GM23248 (cell line): ENCODE measurements around the gene RPTN. TPM values are rescaled to one million over a fixed set of nuclear protein-coding genes. Genes with fewer than 3 reads are reported as not detected.
A peak's percentile ranks its signal among the peaks of the same experiment; 100 is the strongest.

ENCODE experiments used
- DNase-seq: peaks from one replicate; pipeline ENCODE4 v3.0.0-alpha.2; 2015
- H2AFZ ChIP-seq: fragments of 200-600 bp; sonication (generic); 2 replicates; pipeline ENCODE4 v1.6.1; 2016; ENCODE audit warnings: antibody characterized with exemption
- H3F3A ChIP-seq: fragments of 200-600 bp; sonication (generic); 2 replicates; pipeline ENCODE4 v1.6.1; 2016; ENCODE audit warnings: mild to moderate bottlenecking, antibody characterized with exemption, mixed run types; ENCODE audit not compliant: insufficient read depth
- H3K27ac ChIP-seq: fragments of 200-600 bp; sonication (generic); 2 replicates; pipeline ENCODE4 v1.5.1; 2016; ENCODE audit warnings: mild to moderate bottlenecking
- H3K27me3 ChIP-seq: fragments of 200-600 bp; sonication (generic); replicated peaks from 2 replicates; pipeline ENCODE4 v1.6.1; 2016; ENCODE audit warnings: mild to moderate bottlenecking; ENCODE audit not compliant: insufficient read depth
- H3K36me3 ChIP-seq: fragments of 200-600 bp; sonication (generic); 2 replicates; pipeline ENCODE4 v1.6.1; 2016; ENCODE audit warnings: low read depth, mild to moderate bottlenecking
- H3K4me1 ChIP-seq: fragments of 200-600 bp; sonication (generic); 2 replicates; pipeline ENCODE4 v1.6.1; 2016; ENCODE audit warnings: mild to moderate bottlenecking; ENCODE audit not compliant: insufficient read depth
- H3K4me2 ChIP-seq: fragments of 200-600 bp; sonication (generic); one replicate; pipeline ENCODE4 v1.6.1; 2016; ENCODE audit warnings: mild to moderate bottlenecking; ENCODE audit not compliant: unreplicated experiment
- H3K4me3 ChIP-seq: fragments of 200-600 bp; sonication (generic); 2 replicates; pipeline ENCODE4 v1.5.1; 2016; ENCODE audit warnings: mild to moderate bottlenecking
- H3K79me2 ChIP-seq: fragments of 200-600 bp; sonication (generic); 2 replicates; pipeline ENCODE4 v1.6.1; 2016; ENCODE audit warnings: mild to moderate bottlenecking; ENCODE audit not compliant: insufficient read depth
- H3K9ac ChIP-seq: fragments of 200-600 bp; sonication (generic); 2 replicates; pipeline ENCODE4 v1.6.1; 2016; ENCODE audit warnings: mild to moderate bottlenecking
- H3K9me2 ChIP-seq: fragments of 200-600 bp; sonication (generic); 2 replicates; pipeline ENCODE4 v1.6.1; 2016; ENCODE audit warnings: mixed run types, mild to moderate bottlenecking, moderate library complexity; ENCODE audit not compliant: insufficient read depth
- H3K9me3 ChIP-seq: fragments of 200-600 bp; sonication (generic); one replicate; pipeline ENCODE4 v1.6.1; 2017; ENCODE audit warnings: low read depth
- H4K20me1 ChIP-seq: fragments of 200-600 bp; sonication (generic); 2 replicates; pipeline ENCODE4 v1.6.0; 2016; ENCODE audit not compliant: insufficient read depth
- EZH2 ChIP-seq: fragments of 200-600 bp; sonication (generic); IDR thresholded peaks from 2 replicates; pipeline ENCODE4 v1.6.1; 2018; ENCODE audit warnings: antibody characterized with exemption, mild to moderate bottlenecking; ENCODE audit not compliant: insufficient read depth, poor library complexity, severe bottlenecking
- EZH2phosphoT487 ChIP-seq: fragments of 200-600 bp; sonication (generic); IDR thresholded peaks from 2 replicates; pipeline ENCODE4 v1.6.1; 2018; ENCODE audit warnings: antibody characterized with exemption, moderate library complexity, mild to moderate bottlenecking, low read depth; ENCODE audit not compliant: insufficient read depth
- WGBS, 2 experiments: methylation state at CpG; one replicate each; pipeline ENCODE4 v1.1.6; 2015 to 2017; ENCODE audit warnings: low lambda C conversion rate in 2 of 2, low coverage in 1 of 2; ENCODE audit errors: missing lambda C conversion rate in 2 of 2; 5-methylcytosine and 5-hydroxymethylcytosine counted together
- in situ Hi-C: fragments of 300-500 bp; cut with MboI; formaldehyde crosslinking; loops from 2 replicates; pipeline ENCODE4 v1.15.0; 2020
- polyA plus RNA-seq: library from polyadenylated mRNA; unstranded; fragments of >200 nt; fragmentation: Nextera tagmentation; extraction: Ambion mirVana; gene quantifications from 2 replicates; pipeline ENCODE4 v1.2.1, GENCODE V29; 2016
- total RNA-seq: library from RNA; depleted of rRNA; stranded (reverse); fragments of >200 nt; shearing (Covaris generic); gene quantifications from 2 replicates; pipeline ENCODE4 v1.2.3, GENCODE V29; 2014

Gene RPTN
- total and polyA plus RNA-seq, 2 experiments from 2014 or later, result 0.05 TPM; not detected in 1

- no peak overlapping the region for H3K27ac ChIP-seq
- no peak overlapping the region for H3K4me3 ChIP-seq
- no peak for TF ChIP-seq EZH2
- no peak for TF ChIP-seq EZH2phosphoT487
- DNase-seq, result no peak
- no peaks in the 10 kb centered on the region for H3K79me2 ChIP-seq
- H3F3A ChIP-seq, result no peaks in the 10 kb centered on the region
- H3K9ac ChIP-seq, result no peak overlapping the region
- no peak overlapping the region for H2AFZ ChIP-seq
- H3K9me3 ChIP-seq, result no peaks in the 10 kb centered on the region
- H4K20me1 ChIP-seq, result no peaks in the 10 kb centered on the region
- WGBS, 2 experiments, result 45 to 56% methylated on average over 6 of the region's 6 CpGs
- no peaks in the 10 kb centered on the region for H3K4me1 ChIP-seq
- in situ Hi-C loops, result no loop called here
- H3K9me2 ChIP-seq, result no peaks in the 10 kb centered on the region
- H3K4me2 ChIP-seq, result no peak overlapping the region
- no peaks in the 10 kb centered on the region for H3K36me3 ChIP-seq
- peaks cover 64% of the 10 kb centered on the region for H3K27me3 ChIP-seq
Measured at GRCh38 chr1:152125834-152126443, 33.1 kb downstream of the RPTN start.

- Histone ChIP-seq H4K20me1 (no peaks in the 10 kb centered on the region), H3K79me2 (no peaks in the 10 kb centered on the region), H3F3A (no peaks in the 10 kb centered on the region), H3K4me2 (no peak overlapping the region), H3K27me3 (peaks cover 77% of the 10 kb centered on the region), H3K4me1 (0 out of 2 replicates have a peak, but pooled peaks cover 6% of the 10 kb centered on the region), H3K9me2 (no peaks in the 10 kb centered on the region), H3K36me3 (no peaks in the 10 kb centered on the region), H3K9me3 (no peaks in the 10 kb centered on the region), H3K9ac (no peak overlapping the region), H3K27ac (no peak overlapping the region), H2AFZ (no peak overlapping the region), H3K4me3 (no peak overlapping the region)
- TF ChIP-seq EZH2, result no peak
- TF ChIP-seq EZH2phosphoT487, result no peak
- DNase-seq, result no peak
- WGBS, 2 experiments, result 84 to 93% methylated on average over 1 of the region's 1 CpG
- in situ Hi-C loops, result no loop called here
Measured at GRCh38 chr1:152118915-152119314, 40.1 kb downstream of the RPTN start.

- peaks cover 6% of the 10 kb centered on the region; the same call in 1 of the 2 replicates for H3K4me1 ChIP-seq
- no peaks in the 10 kb centered on the region for H3K9me2 ChIP-seq
- in situ Hi-C loops, result no loop called here
- no peaks in the 10 kb centered on the region for H3F3A ChIP-seq
- H3K4me2 ChIP-seq, result no peak within 1 kb of the TSS
- DNase-seq, result no peak
- 38 to 43% methylated on average over 4 of the region's 4 CpGs for WGBS, 2 experiments
- H4K20me1 ChIP-seq, result no peaks in the 10 kb centered on the region
- no peak within 1 kb of the TSS for H2AFZ ChIP-seq
- H3K9me3 ChIP-seq, result no peaks in the 10 kb centered on the region
- H3K9ac ChIP-seq, result no peak within 1 kb of the TSS
- H3K79me2 ChIP-seq, result no peaks in the 10 kb centered on the region
- H3K27me3 ChIP-seq, result peaks cover 64% of the 10 kb centered on the region
- H3K4me3 ChIP-seq, result no peak within 1 kb of the TSS
- no peaks in the 10 kb centered on the region for H3K36me3 ChIP-seq
- TF ChIP-seq EZH2 (no peak), EZH2phosphoT487 (no peak)
- no peak within 1 kb of the TSS for H3K27ac ChIP-seq
Measured at GRCh38 chr1:152115344-152115743, 43.7 kb downstream of the RPTN start, which contains the start of gene TCHH. TSS of gene TCHH (minus strand) at chr1:152115444. CDS start at chr1:152114080, 1,364 bp downstream.

GRCh38 chr1:152112885-152113432 lies 46.1 kb downstream of the RPTN start:
- WGBS, 2 experiments, result 25% methylated on average over 13 of the region's 13 CpGs

More at GRCh38 chr1:152112885-152113432, 46.1 kb downstream of the RPTN start:
- Histone ChIP-seq H3K4me2 (peak overlapping the region; percentile 99), H3K9me2 (no peaks in the 10 kb centered on the region), H3K36me3 (no peaks in the 10 kb centered on the region), H3K9ac (no peak overlapping the region), H4K20me1 (no peaks in the 10 kb centered on the region), H3K4me3 (peak overlapping the region; percentile 73), H3K27me3 (peaks cover 59% of the 10 kb centered on the region), H3K9me3 (no peaks in the 10 kb centered on the region), H3K79me2 (no peaks in the 10 kb centered on the region), H3K4me1 (peaks cover 13% of the 10 kb centered on the region; the same call in 1 of the 2 replicates), H2AFZ (peak overlapping the region; percentile 83), H3F3A (peaks cover 4% of the 10 kb centered on the region), H3K27ac (no peak overlapping the region)
- TF ChIP-seq EZH2, result no peak
- TF ChIP-seq EZH2phosphoT487, result no peak
- DNase-seq, result peak; percentile 28
- in situ Hi-C loops, result no loop called here
